Loucy (cell line): ENCODE measurements around the gene GLT6D1.

Source experiments
- H2AFZ ChIP-seq: fragments of 200-600 bp; sonication (generic); 2 replicates; pipeline ENCODE4 v1.6.0; 2016; ENCODE audit warnings: antibody characterized with exemption, mild to moderate bottlenecking, low read length, moderate library complexity
- H3F3A ChIP-seq: fragments of 200-600 bp; 2 replicates; pipeline ENCODE4 v1.6.0; 2016; ENCODE audit warnings: antibody characterized with exemption, low read depth, mild to moderate bottlenecking
- H3K27me3 ChIP-seq: fragments of 200-600 bp; sonication (generic); 2 replicates; pipeline ENCODE4 v1.6.1; 2014; ENCODE audit warnings: low read length, mild to moderate bottlenecking; ENCODE audit not compliant: insufficient read depth, poor library complexity, severe bottlenecking
- H3K36me3 ChIP-seq: fragments of 200-600 bp; sonication (generic); 2 replicates; pipeline ENCODE4 v1.6.1; 2016; ENCODE audit warnings: low read length; ENCODE audit not compliant: insufficient read depth
- H3K4me1 ChIP-seq: fragments of 200-600 bp; sonication (generic); 2 replicates; pipeline ENCODE4 v1.5.1; 2014; ENCODE audit warnings: low read length, mild to moderate bottlenecking; ENCODE audit not compliant: insufficient read depth, poor library complexity, severe bottlenecking
- H3K4me2 ChIP-seq: fragments of 200-600 bp; sonication (generic); 2 replicates; pipeline ENCODE4 v1.6.0; 2014; ENCODE audit warnings: antibody characterized with exemption, low read length, low read depth, mild to moderate bottlenecking; ENCODE audit not compliant: poor library complexity, severe bottlenecking
- H3K4me3 ChIP-seq: fragments of 200-600 bp; sonication (generic); 2 replicates; pipeline ENCODE4 v1.5.1; 2014; ENCODE audit warnings: low read length, mild to moderate bottlenecking, mixed read lengths; ENCODE audit not compliant: poor library complexity, severe bottlenecking
- H3K79me2 ChIP-seq: fragments of 200-600 bp; sonication (generic); 2 replicates; pipeline ENCODE4 v1.6.1; 2014; ENCODE audit warnings: low read length; ENCODE audit not compliant: insufficient read depth
- H3K9ac ChIP-seq: fragments of 200-600 bp; sonication (generic); 2 replicates; pipeline ENCODE4 v1.6.0; 2014; ENCODE audit warnings: mild to moderate bottlenecking, low read depth, low read length, moderate library complexity; ENCODE audit not compliant: poor library complexity, severe bottlenecking
- H3K9me2 ChIP-seq: fragments of 200-600 bp; sonication (generic); replicated peaks from 2 replicates; pipeline ENCODE4 v1.6.1; 2016; ENCODE audit warnings: low read depth, low read length, mixed read lengths
- H3K9me3 ChIP-seq: fragments of 200-600 bp; sonication (generic); 2 replicates; pipeline ENCODE4 v1.6.1; 2014; ENCODE audit warnings: mild to moderate bottlenecking, antibody characterized with exemption, low read length, low read depth; ENCODE audit not compliant: insufficient read depth
- H4K20me1 ChIP-seq: fragments of 200-600 bp; sonication (generic); 2 replicates; pipeline ENCODE4 v1.6.0; 2014; ENCODE audit warnings: antibody characterized with exemption, low read length, mild to moderate bottlenecking; ENCODE audit not compliant: insufficient read depth, poor library complexity, severe bottlenecking
- EZH2phosphoT487 ChIP-seq: fragments of 200-600 bp; IDR thresholded peaks from 2 replicates; pipeline ENCODE4 v1.6.1; 2018; ENCODE audit warnings: antibody characterized with exemption, mild to moderate bottlenecking, moderate library complexity, borderline replicate concordance
- TF ChIP-seq, protein P1 (sequence below): fragments of 200-600 bp; sonication (generic); conservative IDR thresholded peaks from 2 replicates; pipeline ENCODE4 v1.5.1; 2014; ENCODE audit warnings: mild to moderate bottlenecking, antibody characterized with exemption, low read length

Gene GLT6D1

DNA sequence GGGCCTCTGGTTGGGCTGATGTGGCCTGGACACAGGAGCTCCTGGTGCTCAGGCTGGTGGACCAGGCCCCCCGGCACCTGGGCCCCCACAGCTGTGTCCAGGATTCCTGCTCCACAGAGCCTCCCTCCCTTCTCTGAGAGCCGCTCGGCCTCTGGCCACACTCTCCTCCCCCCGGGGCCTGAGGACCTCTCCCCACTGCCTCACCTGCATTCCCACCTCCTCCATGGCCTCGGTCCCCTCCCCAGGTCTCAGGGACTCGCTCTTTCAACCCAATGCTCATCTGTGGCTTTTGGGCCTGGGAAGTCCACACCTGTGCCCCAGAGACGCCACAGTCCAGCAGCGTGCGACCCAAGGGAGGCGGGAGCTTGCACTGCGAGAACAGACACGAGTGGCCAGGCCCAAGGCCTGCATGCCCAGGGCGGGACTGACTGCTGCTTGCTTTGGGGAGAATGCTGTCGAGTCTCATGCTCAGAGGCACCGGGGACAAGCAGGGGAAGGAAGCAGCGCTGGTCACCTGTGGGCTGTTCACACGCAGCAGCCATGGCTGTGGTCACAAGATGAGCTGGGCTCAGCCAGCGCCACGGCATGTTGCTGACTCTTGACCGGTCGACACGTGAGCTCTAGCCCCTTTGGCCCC, 63.2 kb downstream of the GLT6D1 start:
- H3K27me3 ChIP-seq: no peaks in the 10 kb centered on the region
- H3K4me3 ChIP-seq: no peak overlapping the region
- no peak overlapping the region for H2AFZ ChIP-seq
- H3K9ac ChIP-seq: no peak overlapping the region
- no peaks in the 10 kb centered on the region for H3K9me2 ChIP-seq
- H3F3A ChIP-seq: no peaks in the 10 kb centered on the region
- H3K36me3 ChIP-seq: no peaks in the 10 kb centered on the region
- TF ChIP-seq EZH2phosphoT487: no peak
- TF ChIP-seq, protein P1, sequence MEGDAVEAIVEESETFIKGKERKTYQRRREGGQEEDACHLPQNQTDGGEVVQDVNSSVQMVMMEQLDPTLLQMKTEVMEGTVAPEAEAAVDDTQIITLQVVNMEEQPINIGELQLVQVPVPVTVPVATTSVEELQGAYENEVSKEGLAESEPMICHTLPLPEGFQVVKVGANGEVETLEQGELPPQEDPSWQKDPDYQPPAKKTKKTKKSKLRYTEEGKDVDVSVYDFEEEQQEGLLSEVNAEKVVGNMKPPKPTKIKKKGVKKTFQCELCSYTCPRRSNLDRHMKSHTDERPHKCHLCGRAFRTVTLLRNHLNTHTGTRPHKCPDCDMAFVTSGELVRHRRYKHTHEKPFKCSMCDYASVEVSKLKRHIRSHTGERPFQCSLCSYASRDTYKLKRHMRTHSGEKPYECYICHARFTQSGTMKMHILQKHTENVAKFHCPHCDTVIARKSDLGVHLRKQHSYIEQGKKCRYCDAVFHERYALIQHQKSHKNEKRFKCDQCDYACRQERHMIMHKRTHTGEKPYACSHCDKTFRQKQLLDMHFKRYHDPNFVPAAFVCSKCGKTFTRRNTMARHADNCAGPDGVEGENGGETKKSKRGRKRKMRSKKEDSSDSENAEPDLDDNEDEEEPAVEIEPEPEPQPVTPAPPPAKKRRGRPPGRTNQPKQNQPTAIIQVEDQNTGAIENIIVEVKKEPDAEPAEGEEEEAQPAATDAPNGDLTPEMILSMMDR: no peak
- H3K9me3 ChIP-seq: no peaks in the 10 kb centered on the region; the same call in 1 of the 2 replicates
- no peaks in the 10 kb centered on the region for H3K79me2 ChIP-seq
- no peaks in the 10 kb centered on the region for H4K20me1 ChIP-seq
- H3K4me1 ChIP-seq: no peaks in the 10 kb centered on the region
- H3K4me2 ChIP-seq: no peak overlapping the region

DNA sequence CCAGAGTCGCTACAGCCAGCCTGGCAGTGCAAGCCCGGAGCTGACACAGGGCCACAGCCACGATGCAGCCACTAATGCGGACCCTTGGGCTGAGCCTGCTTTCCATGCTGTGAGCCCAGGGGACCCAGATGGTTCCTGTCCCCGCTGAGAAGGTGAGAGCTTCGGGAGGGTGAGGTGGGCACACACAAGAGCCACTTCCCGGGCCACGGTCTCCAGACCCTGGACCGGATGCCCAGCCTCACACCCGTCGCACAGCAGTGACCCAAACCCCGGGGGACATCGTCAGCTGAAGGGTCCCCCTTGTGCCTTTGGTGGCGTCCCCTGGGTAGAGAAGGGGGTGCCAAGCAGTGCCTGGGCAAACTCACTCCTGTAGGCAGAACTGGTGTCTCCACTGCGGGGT, 64.4 kb downstream of the GLT6D1 start:
- Histone ChIP-seq H3K4me3 (no peak overlapping the region), H4K20me1 (no peaks in the 10 kb centered on the region), H3K9ac (no peak overlapping the region), H2AFZ (no peak overlapping the region), H3K9me2 (no peaks in the 10 kb centered on the region), H3K79me2 (no peaks in the 10 kb centered on the region), H3K27me3 (no peaks in the 10 kb centered on the region), H3F3A (no peaks in the 10 kb centered on the region), H3K4me2 (no peak overlapping the region), H3K4me1 (no peaks in the 10 kb centered on the region), H3K36me3 (no peaks in the 10 kb centered on the region), H3K9me3 (no peaks in the 10 kb centered on the region; the same call in 1 of the 2 replicates)
- TF ChIP-seq, protein P1: no peak

DNA sequence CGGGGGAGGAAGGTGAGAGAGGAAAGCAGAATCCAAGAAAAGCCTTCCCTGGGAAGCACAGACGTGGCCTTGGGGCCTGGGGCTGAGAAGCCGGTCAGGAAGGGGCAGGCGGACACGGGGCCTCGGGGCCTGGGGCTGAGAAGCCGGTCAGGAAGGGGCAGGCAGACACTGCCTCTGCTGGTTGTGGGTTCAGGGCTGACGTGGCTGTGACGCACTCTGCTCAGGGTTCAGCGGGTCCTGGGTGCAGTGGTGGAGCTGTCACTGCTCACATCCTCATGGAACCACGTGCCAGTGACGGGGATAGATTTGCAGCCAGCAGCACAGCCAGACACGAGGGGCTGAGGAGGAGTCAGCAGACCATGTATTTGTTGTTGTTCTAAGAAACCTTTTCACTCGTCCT, 65.0 kb downstream of the GLT6D1 start:
- no peaks in the 10 kb centered on the region; the same call in 1 of the 2 replicates for H3K9me3 ChIP-seq

More for the DNA sequence above, 65.0 kb downstream of the GLT6D1 start:
- Histone ChIP-seq H3K27me3 (no peaks in the 10 kb centered on the region), H3K79me2 (no peaks in the 10 kb centered on the region), H3K4me3 (no peak overlapping the region), H3K4me1 (no peaks in the 10 kb centered on the region), H3K9me2 (no peaks in the 10 kb centered on the region), H4K20me1 (no peaks in the 10 kb centered on the region), H3F3A (no peaks in the 10 kb centered on the region), H2AFZ (no peak overlapping the region), H3K4me2 (no peak overlapping the region), H3K36me3 (no peaks in the 10 kb centered on the region), H3K9ac (no peak overlapping the region)
- TF ChIP-seq EZH2phosphoT487: no peak
- TF ChIP-seq, protein P1: no peak
